ENCODE data around the gene ABCC2. TPM values are rescaled to one million over a fixed set of nuclear protein-coding genes. Genes with fewer than 3 reads are reported as not detected.

The ABCC2 gene
- total RNA-seq, 1 experiment from 2014 or later, result 6.5 TPM

DNA sequence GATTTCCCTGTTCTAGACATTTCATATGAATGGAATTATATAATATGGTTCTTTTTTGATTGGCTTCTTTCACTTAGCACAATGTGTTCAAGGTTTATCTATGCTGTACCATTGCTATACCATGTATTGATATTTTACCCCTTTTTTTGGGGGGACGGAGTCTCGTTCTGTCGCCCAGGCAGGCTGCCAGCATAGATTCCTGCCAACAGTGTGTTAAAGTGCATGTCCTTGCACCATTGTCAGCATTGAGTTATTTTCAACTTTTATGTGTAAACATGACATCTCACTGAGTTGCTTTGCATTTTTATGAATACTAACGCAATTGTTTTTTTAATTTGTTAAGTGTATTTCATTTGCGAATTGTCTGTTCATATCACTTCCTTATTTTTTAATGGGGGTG lies 4.9 kb downstream of the ABCC2 start:
- Histone ChIP-seq H3K36me3 (ENCODE audit: control insufficient read depth, insufficient read depth, low read length) (peaks cover 3% of the 10 kb centered on the region; the same call in 1 of the 2 replicates), H3K27ac (ENCODE audit: low read length) (no peak overlapping the region), H3K4me1 (ENCODE audit: control insufficient read depth, insufficient read depth, low read length) (peaks cover 28% of the 10 kb centered on the region), H3K4me3 (ENCODE audit: low read depth in 2 of 2, low read length in 2 of 2) (no peak overlapping the region), H3K9me3 (ENCODE audit: control insufficient read depth, insufficient read depth, low read depth, low read length) (no peaks in the 10 kb centered on the region; the same call in 1 of the 2 replicates), H3K27me3 (ENCODE audit: control insufficient read depth, insufficient read depth, low read length) (no peaks in the 10 kb centered on the region)
- TF ChIP-seq, protein P1, sequence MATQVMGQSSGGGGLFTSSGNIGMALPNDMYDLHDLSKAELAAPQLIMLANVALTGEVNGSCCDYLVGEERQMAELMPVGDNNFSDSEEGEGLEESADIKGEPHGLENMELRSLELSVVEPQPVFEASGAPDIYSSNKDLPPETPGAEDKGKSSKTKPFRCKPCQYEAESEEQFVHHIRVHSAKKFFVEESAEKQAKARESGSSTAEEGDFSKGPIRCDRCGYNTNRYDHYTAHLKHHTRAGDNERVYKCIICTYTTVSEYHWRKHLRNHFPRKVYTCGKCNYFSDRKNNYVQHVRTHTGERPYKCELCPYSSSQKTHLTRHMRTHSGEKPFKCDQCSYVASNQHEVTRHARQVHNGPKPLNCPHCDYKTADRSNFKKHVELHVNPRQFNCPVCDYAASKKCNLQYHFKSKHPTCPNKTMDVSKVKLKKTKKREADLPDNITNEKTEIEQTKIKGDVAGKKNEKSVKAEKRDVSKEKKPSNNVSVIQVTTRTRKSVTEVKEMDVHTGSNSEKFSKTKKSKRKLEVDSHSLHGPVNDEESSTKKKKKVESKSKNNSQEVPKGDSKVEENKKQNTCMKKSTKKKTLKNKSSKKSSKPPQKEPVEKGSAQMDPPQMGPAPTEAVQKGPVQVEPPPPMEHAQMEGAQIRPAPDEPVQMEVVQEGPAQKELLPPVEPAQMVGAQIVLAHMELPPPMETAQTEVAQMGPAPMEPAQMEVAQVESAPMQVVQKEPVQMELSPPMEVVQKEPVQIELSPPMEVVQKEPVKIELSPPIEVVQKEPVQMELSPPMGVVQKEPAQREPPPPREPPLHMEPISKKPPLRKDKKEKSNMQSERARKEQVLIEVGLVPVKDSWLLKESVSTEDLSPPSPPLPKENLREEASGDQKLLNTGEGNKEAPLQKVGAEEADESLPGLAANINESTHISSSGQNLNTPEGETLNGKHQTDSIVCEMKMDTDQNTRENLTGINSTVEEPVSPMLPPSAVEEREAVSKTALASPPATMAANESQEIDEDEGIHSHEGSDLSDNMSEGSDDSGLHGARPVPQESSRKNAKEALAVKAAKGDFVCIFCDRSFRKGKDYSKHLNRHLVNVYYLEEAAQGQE (IDR thresholded peaks at IDR 0.05; ENCODE audit: insufficient read depth in 1 of 2, low read depth in 2 of 2, low read length in 1 of 2), result no peak
- TF ChIP-seq POLR2AphosphoS5 (IDR thresholded peaks at IDR 0.05; ENCODE audit: low read depth, low read length) (no peak), SIN3A (IDR thresholded peaks at IDR 0.05; ENCODE audit: borderline replicate concordance, insufficient read depth, low read depth, low read length) (no peak), TCF7L2 (IDR thresholded peaks at IDR 0.05; ENCODE audit: low read depth, low read length) (no peak), CTCF (IDR thresholded peaks at IDR 0.05) (no peak)
- DNase-seq (ENCODE audit: low read depth, low spot score) (no peak), ATAC-seq (no peak)
- POLR2A ChIA-PET, result interaction anchor here (0.7 kb wide), 1 partner anchor 432 kb away, joined by 6 read pairs; no protein-coding TSS in a partner anchor
- BruUV-seq (replicated peaks), result no TSS peak
- intact Hi-C loops (cut with micrococcal nuclease; ENCODE audit: unreplicated experiment), result no loop called here
- CTCF ChIA-PET, result no interaction called here
- in situ Hi-C loops (cut with HindIII; ENCODE audit: low pct_unique_long_range_greater_than_20kb, low sequenced_read_pairs), result no loop called here

DNA sequence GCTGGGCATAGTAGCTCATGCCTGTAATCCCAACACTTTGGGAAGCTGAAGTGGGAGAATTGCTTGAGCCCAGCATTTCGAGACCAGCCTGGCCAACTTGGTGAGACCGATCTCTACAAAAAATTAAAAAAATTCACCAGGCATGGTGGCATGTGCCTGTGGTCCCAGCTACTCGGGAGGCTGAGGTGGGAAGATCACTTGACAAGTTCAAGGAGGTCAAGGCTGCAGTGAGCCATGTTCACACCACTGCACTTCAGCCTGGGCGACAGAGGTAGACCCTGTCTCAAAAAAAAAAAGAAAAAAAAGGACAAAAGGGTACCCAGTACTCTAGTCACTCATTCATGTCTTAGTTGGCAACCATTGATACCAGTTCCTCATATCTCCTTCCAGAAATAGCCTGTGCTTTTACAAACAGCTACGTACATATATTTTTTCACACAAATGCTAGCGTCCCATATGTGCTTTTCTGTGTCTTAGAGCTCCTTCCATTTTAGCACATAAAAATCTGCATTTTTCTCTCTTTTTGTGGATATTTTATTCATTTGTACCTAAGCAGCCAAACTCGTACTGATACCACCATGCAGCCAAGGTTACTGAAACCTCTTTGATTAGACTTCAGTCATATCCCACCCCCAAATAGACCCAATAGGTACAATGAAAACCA lies 5.5 kb downstream of the ABCC2 start:
- Histone ChIP-seq H3K27ac (ENCODE audit: low read length) (peak overlapping the region; percentile 36; the same call in 1 of the 2 replicates), H3K4me3 (ENCODE audit: low read depth in 2 of 2, low read length in 2 of 2) (no peak overlapping the region), H3K27me3 (ENCODE audit: control insufficient read depth, insufficient read depth, low read length) (no peaks in the 10 kb centered on the region), H3K36me3 (ENCODE audit: control insufficient read depth, insufficient read depth, low read length) (peaks cover 2% of the 10 kb centered on the region; the same call in 1 of the 2 replicates), H3K4me1 (ENCODE audit: control insufficient read depth, insufficient read depth, low read length) (peaks cover 23% of the 10 kb centered on the region), H3K9me3 (ENCODE audit: control insufficient read depth, insufficient read depth, low read depth, low read length) (no peaks in the 10 kb centered on the region; the same call in 1 of the 2 replicates)
- ChIA-PET POLR2A (no interaction called here), CTCF (no interaction called here)
- BruUV-seq (replicated peaks), result no TSS peak
- in situ Hi-C loops (cut with HindIII; ENCODE audit: low pct_unique_long_range_greater_than_20kb, low sequenced_read_pairs) (no loop called here), intact Hi-C loops (cut with micrococcal nuclease; ENCODE audit: unreplicated experiment) (no loop called here)
- DNase-seq (ENCODE audit: low read depth, low spot score), result no peak
- ATAC-seq, result no peak
- TF ChIP-seq CTCF (IDR thresholded peaks at IDR 0.05) (no peak), POLR2AphosphoS5 (IDR thresholded peaks at IDR 0.05; ENCODE audit: low read depth, low read length) (no peak), TCF7L2 (IDR thresholded peaks at IDR 0.05; ENCODE audit: low read depth, low read length) (no peak), SIN3A (IDR thresholded peaks at IDR 0.05; ENCODE audit: borderline replicate concordance, insufficient read depth, low read depth, low read length) (no peak)
- TF ChIP-seq, protein P1 (IDR thresholded peaks at IDR 0.05; ENCODE audit: insufficient read depth in 1 of 2, low read depth in 2 of 2, low read length in 1 of 2), result no peak
